Measurements from ENCODE around the gene NPHP4. TPM values are rescaled to one million over a fixed set of nuclear protein-coding genes. Genes with fewer than 3 reads are reported as not detected.

The NPHP4 gene
- total RNA-seq, 1 donor = 8.0 TPM

DNA sequence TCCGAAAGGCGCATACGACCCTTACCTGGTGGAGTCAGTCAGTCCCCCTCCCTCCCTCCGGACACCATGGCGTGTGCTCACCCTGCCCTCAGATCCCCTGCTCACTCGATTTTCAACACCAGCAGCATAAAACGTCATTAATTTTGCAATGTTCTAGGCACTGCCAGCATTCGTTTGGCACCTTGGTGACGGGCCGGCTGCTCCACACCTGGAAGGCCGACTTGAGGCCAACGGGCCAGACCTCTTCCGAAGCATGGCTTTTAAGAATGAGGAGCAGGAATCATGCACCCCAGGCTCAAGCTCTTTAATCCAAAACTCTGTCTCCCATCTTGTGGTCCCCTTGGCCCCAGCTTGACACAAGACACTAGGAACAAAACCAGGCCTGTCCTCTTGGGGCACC lies 33.1 kb downstream of the NPHP4 start:
- Histone ChIP-seq H3K4me3 (ENCODE audit: insufficient read depth, low read length) (no peak overlapping the region), H3K36me3 (ENCODE audit: insufficient read depth, low read length) (peaks cover 9% of the 10 kb centered on the region), H4K20me1 (ENCODE audit: insufficient read depth, low read length) (no peaks in the 10 kb centered on the region), H3K9me3 (ENCODE audit: low read depth, low read length) (no peaks in the 10 kb centered on the region), H3K4me2 (ENCODE audit: insufficient read depth, low read length) (no peak overlapping the region), H3K27me3 (ENCODE audit: insufficient read depth, low read length) (no peaks in the 10 kb centered on the region), H3K27ac (ENCODE audit: low read depth, low read length) (no peak overlapping the region), H3K4me1 (ENCODE audit: insufficient read depth, low read length) (no peaks in the 10 kb centered on the region), H2AFZ (ENCODE audit: low read length) (no peak overlapping the region), H3K79me2 (ENCODE audit: insufficient read depth, low read length) (no peaks in the 10 kb centered on the region)
- no peak for DNase-seq (ENCODE audit: insufficient read length, low spot score, missing footprints)
- TF ChIP-seq, protein P1, sequence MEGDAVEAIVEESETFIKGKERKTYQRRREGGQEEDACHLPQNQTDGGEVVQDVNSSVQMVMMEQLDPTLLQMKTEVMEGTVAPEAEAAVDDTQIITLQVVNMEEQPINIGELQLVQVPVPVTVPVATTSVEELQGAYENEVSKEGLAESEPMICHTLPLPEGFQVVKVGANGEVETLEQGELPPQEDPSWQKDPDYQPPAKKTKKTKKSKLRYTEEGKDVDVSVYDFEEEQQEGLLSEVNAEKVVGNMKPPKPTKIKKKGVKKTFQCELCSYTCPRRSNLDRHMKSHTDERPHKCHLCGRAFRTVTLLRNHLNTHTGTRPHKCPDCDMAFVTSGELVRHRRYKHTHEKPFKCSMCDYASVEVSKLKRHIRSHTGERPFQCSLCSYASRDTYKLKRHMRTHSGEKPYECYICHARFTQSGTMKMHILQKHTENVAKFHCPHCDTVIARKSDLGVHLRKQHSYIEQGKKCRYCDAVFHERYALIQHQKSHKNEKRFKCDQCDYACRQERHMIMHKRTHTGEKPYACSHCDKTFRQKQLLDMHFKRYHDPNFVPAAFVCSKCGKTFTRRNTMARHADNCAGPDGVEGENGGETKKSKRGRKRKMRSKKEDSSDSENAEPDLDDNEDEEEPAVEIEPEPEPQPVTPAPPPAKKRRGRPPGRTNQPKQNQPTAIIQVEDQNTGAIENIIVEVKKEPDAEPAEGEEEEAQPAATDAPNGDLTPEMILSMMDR (IDR thresholded peaks at IDR 0.05; ENCODE audit: extremely low read depth, low read depth, low read length) = no peak

DNA sequence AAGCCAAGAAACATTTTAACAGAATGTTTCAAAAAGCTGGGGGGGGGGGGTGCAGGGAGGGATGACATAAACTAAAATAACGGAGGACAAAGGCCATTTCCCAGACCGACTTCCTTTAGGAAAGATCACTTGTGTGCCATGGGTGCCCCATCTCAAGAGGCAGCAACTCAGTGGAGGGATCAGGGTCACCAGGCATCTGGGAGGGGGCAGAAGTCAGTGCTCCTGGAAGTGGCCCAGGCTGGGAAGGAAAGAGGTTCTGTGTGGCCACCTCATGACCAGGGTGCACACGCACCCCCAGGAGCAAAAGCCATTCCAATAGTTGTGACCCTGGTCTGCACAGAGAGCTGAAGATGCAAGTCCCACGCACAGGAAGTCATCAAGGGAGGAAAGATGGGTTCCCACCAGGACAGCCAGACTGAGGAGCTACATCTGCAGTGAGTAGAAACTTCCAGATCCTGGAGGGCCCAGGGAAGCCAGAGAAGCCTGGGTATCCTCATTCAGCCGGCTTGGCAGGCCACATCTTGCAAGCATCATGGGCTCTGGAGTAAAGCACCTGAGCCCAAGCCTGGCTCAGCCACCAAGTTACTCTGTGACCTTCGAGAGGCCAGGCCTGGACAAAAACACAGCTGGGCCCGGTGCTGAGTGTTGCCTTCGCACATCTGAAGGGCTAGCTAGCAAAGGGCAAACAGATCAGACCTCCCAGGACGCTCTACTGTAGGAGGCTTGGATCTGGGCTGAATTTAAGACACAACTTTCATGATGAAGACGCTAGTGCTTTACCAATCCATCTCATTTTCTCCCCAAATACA lies 36.0 kb downstream of the NPHP4 start:
- Histone ChIP-seq H3K4me1 (ENCODE audit: insufficient read depth, low read length) (no peaks in the 10 kb centered on the region), H3K9me3 (ENCODE audit: low read depth, low read length) (no peaks in the 10 kb centered on the region), H2AFZ (ENCODE audit: low read length) (no peak overlapping the region), H3K79me2 (ENCODE audit: insufficient read depth, low read length) (no peaks in the 10 kb centered on the region), H3K27me3 (ENCODE audit: insufficient read depth, low read length) (no peaks in the 10 kb centered on the region), H4K20me1 (ENCODE audit: insufficient read depth, low read length) (no peaks in the 10 kb centered on the region), H3K36me3 (ENCODE audit: insufficient read depth, low read length) (peaks cover 14% of the 10 kb centered on the region), H3K4me2 (ENCODE audit: insufficient read depth, low read length) (no peak overlapping the region), H3K27ac (ENCODE audit: low read depth, low read length) (no peak overlapping the region), H3K4me3 (ENCODE audit: insufficient read depth, low read length) (no peak overlapping the region)
- TF ChIP-seq, protein P1 (IDR thresholded peaks at IDR 0.05; ENCODE audit: extremely low read depth, low read depth, low read length) = no peak
- DNase-seq (ENCODE audit: insufficient read length, low spot score, missing footprints) = no peak

DNA sequence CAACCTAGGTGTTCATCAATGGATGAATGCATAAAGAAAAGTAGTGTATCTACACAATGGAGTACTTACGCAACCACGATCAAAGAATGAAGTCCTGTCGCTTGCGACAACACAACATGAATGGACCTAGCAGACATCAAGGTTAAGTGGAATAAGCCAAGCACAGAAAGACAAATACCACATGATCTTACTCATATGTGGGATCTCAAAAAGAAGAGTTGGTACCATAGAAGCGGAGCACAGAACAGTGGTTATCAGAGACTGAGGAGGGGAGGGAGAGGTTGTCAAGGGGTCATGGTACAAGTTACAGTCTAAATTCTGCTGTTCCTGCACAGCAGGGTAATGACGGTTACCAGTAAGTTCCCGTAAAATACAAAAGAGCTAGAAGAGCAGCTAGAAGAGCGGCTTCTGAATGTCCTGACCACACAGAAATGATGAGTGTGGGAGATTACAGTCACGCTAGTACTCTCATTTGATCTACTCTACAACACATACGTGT lies 36.7 kb downstream of the NPHP4 start:
- no peak overlapping the region for H3K27ac ChIP-seq (ENCODE audit: low read depth, low read length)
- no peak overlapping the region for H2AFZ ChIP-seq (ENCODE audit: low read length)
- TF ChIP-seq, protein P1 (IDR thresholded peaks at IDR 0.05; ENCODE audit: extremely low read depth, low read depth, low read length) = no peak
- H4K20me1 ChIP-seq (ENCODE audit: insufficient read depth, low read length) = no peaks in the 10 kb centered on the region
- H3K4me3 ChIP-seq (ENCODE audit: insufficient read depth, low read length) = no peak overlapping the region
- no peaks in the 10 kb centered on the region for H3K27me3 ChIP-seq (ENCODE audit: insufficient read depth, low read length)
- no peak for DNase-seq (ENCODE audit: insufficient read length, low spot score, missing footprints)
- no peaks in the 10 kb centered on the region for H3K9me3 ChIP-seq (ENCODE audit: low read depth, low read length)
- no peaks in the 10 kb centered on the region for H3K4me1 ChIP-seq (ENCODE audit: insufficient read depth, low read length)
- H3K4me2 ChIP-seq (ENCODE audit: insufficient read depth, low read length) = no peak overlapping the region
- peaks cover 14% of the 10 kb centered on the region for H3K36me3 ChIP-seq (ENCODE audit: insufficient read depth, low read length)
- no peaks in the 10 kb centered on the region for H3K79me2 ChIP-seq (ENCODE audit: insufficient read depth, low read length)

DNA sequence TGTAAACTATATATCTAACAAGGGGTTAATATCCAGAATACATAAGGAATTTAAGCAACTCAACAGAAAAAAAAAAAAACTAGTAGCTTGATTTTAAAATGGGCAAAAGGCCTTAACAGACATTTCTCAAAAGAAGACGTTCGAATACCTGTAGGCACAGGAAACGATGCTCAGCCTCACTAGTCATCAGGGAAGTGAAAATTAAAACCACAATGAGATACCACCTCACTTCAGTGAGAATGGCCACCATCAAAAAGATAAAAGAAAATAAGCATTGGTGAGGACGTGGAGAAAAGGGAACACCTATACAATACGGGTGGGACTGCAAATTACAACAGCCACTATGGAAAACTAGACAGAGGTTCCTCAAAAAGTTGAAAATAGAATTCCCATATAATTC lies 37.3 kb downstream of the NPHP4 start:
- Histone ChIP-seq H4K20me1 (ENCODE audit: insufficient read depth, low read length) (no peaks in the 10 kb centered on the region), H2AFZ (ENCODE audit: low read length) (no peak overlapping the region), H3K4me1 (ENCODE audit: insufficient read depth, low read length) (no peaks in the 10 kb centered on the region), H3K27ac (ENCODE audit: low read depth, low read length) (no peak overlapping the region), H3K27me3 (ENCODE audit: insufficient read depth, low read length) (no peaks in the 10 kb centered on the region), H3K36me3 (ENCODE audit: insufficient read depth, low read length) (peaks cover 14% of the 10 kb centered on the region), H3K9me3 (ENCODE audit: low read depth, low read length) (no peaks in the 10 kb centered on the region), H3K79me2 (ENCODE audit: insufficient read depth, low read length) (no peaks in the 10 kb centered on the region), H3K4me2 (ENCODE audit: insufficient read depth, low read length) (no peak overlapping the region), H3K4me3 (ENCODE audit: insufficient read depth, low read length) (no peak overlapping the region)
- TF ChIP-seq, protein P1 (IDR thresholded peaks at IDR 0.05; ENCODE audit: extremely low read depth, low read depth, low read length) = no peak
- DNase-seq (ENCODE audit: insufficient read length, low spot score, missing footprints) = no peak
